ENCODE results near the gene NLRP7.
"Not testable (repeated sequence)": the region's sequence is repeated elsewhere in the genome, so short reads cannot be mapped to it uniquely, and the experiment has no call there.

NLRP7 gene

GRCh38 chr19:54947381-54947780, at the start of gene NLRP7:
Gene NLRP7 (minus strand): TSS chr19:54947530.
- no peak for DNase-seq

- DNase-seq = no peak
Observed at GRCh38 chr19:54995561-54995960, 48.2 kb upstream of the NLRP7 start.

- DNase-seq = not testable (repeated sequence)
Observed at GRCh38 chr19:54989531-54989930, 42.2 kb upstream of the NLRP7 start.

GRCh38 chr19:54982562-54982961, 35.2 kb upstream of the NLRP7 start:
- not testable (repeated sequence) for DNase-seq

GRCh38 chr19:54973229-54974090, 26.1 kb upstream of the NLRP7 start:
- DNase-seq = not testable (repeated sequence)

GRCh38 chr19:54971446-54971845, 24.1 kb upstream of the NLRP7 start:
- not testable (repeated sequence) for DNase-seq

- no peak for DNase-seq
Observed at GRCh38 chr19:54969647-54970046, 22.3 kb upstream of the NLRP7 start.

- DNase-seq = no peak
Observed at GRCh38 chr19:54967611-54968010, 20.3 kb upstream of the NLRP7 start.

GRCh38 chr19:54965055-54965454, 17.7 kb upstream of the NLRP7 start:
- not testable (repeated sequence) for DNase-seq

GRCh38 chr19:54959840-54960239, 12.5 kb upstream of the NLRP7 start:
- DNase-seq = no peak

- DNase-seq = no peak
Observed at GRCh38 chr19:54955376-54955775, 8.0 kb upstream of the NLRP7 start.

- not testable (repeated sequence) for DNase-seq
Observed at GRCh38 chr19:54953345-54953713, 6.0 kb upstream of the NLRP7 start.

- no peak for DNase-seq
Observed at GRCh38 chr19:54952591-54953344, 5.4 kb upstream of the NLRP7 start.

GRCh38 chr19:54950580-54950979, 3.2 kb upstream of the NLRP7 start:
- not testable (repeated sequence) for DNase-seq

GRCh38 chr19:54949412-54949811, 2.1 kb upstream of the NLRP7 start:
- no peak for DNase-seq

GRCh38 chr19:54943772-54944361, 3.5 kb downstream of the NLRP7 start:
- not testable (repeated sequence) for DNase-seq

GRCh38 chr19:54939538-54939937, 7.8 kb downstream of the NLRP7 start:
- not testable (repeated sequence) for DNase-seq

- no peak for DNase-seq
Observed at GRCh38 chr19:54938906-54939305, 8.4 kb downstream of the NLRP7 start.

- DNase-seq = no peak
Observed at GRCh38 chr19:54937926-54938325, 9.4 kb downstream of the NLRP7 start.

GRCh38 chr19:54928299-54928698, 19.0 kb downstream of the NLRP7 start:
- DNase-seq = no peak

- no peak for DNase-seq
Observed at GRCh38 chr19:54923276-54923675, 24.1 kb downstream of the NLRP7 start.

GRCh38 chr19:54921082-54921481, 26.2 kb downstream of the NLRP7 start:
- DNase-seq = no peak

All from cortex of kidney (tissue), 1 donor.